Stimulated activated CD8-positive, alpha-beta memory T cell treated with anti-CD3 and anti-CD28 coated beads, Interleukin-12 subunit alpha, Interleukin-12 subunit beta, amount 100 ng/mL, for 24 hours (primary cell): ENCODE measurements around the gene PRKAG3.
"Not testable (repeated sequence)": the region's sequence is repeated elsewhere in the genome, so short reads cannot be mapped to it uniquely, and the experiment has no call there.

ENCODE experiments used
- DNase-seq: peaks from one replicate; pipeline ENCODE4 v3.0.0-alpha.2; 2020; ENCODE audit errors: extremely low read depth

Gene PRKAG3

DNA sequence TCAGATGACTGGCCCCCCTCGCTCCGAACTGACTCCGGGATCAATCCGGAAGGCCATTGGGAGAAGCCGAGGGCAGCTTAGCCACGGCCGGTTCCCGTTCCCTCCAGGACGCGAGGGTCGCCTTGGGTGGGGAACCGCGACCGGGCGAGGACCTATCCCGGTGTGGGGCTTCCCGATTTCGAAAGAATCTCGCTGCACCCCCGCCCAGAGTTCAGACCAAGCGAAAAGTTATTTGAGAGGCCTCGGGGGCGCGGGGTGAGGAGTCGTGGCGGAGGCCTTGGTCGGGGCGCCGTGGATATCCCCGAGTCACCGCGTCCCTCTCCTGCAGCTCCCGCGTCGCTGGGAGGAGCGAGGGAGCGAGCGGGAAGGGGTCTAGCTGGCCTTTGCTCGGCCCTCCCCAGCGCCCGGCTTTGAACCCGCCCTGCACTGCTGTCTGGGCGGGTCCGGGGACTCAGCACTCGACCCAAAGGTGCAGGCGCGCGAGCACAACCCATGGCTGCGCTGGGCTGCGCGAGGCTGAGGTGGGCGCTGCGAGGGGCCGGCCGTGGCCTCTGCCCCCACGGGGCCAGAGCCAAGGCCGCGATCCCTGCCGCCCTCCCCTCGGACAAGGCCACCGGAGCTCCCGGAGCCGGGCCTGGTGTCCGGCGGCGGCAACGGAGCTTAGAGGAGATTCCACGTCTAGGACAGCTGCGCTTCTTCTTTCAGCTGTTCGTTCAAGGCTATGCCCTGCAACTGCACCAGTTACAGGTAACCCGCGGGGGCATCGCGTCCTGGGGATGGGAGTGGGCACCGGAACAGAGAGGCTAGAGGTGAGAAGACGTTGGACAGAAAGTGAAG is 49.7 kb downstream of the PRKAG3 start, which contains the start of gene CYP27A1:
Gene CYP27A1, plus strand, starts transcription at position 457 of the 837 bp plus-strand sequence. Its CDS starts 36 bp downstream, at position 493.
- no peak for DNase-seq

DNA sequence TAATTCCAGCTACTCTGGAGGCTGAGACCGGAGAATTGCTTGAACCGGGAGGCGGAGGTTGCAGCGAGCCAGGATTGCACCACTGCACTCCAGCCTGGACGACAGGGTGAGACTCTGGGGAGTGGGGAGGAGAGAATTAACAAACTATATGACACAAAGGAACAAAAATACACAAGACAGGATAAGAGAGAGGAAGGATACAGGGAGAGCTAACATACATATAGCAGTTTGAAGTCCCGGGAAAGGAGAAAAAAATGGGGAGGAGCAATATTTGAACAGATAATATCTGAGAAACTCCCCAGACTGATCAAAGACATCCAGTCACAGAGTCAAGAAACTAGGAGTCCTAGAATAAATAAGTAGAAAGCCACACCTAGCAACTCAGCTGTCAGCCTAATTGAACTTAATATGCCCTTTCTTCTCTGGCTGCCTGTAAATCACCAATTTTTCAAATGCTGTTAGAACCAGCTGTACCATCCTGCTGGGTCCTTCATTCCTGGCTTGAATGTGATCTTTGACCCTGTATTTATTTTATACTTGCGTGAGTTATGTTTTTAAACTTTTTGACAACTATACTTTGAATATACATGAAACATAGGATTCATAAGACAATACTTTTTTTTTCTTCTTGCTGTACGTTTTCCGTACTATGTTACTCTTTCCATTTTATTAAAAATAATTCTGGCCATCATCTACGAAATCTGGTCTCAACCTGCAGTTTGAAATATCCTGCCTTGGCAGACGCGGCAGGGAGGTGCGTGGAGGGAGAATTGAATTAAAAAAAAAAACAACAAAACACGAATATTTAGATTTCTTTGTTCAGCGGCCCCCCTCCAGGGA is 50.5 kb downstream of the PRKAG3 start:
- DNase-seq, result no peak

DNA sequence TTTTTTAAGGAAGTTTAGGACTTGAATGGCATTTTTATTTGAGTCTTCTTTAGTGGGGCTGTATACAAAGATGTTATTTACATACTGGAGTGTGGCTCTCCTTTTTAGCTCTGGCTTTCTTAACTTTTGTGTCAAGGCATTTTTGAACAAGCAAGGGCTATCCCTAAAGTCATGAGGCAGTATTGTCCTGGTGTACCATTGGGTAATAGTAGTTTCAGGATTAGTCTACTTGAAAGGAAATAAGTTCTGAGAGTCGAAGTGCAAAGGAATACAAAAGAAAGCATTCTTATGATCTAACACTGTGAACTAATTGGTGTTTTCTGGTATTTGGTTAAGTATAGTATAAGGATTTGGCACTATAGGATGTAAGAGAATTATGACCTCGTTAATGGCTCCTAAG is 51.6 kb downstream of the PRKAG3 start:
- no peak for DNase-seq

DNA sequence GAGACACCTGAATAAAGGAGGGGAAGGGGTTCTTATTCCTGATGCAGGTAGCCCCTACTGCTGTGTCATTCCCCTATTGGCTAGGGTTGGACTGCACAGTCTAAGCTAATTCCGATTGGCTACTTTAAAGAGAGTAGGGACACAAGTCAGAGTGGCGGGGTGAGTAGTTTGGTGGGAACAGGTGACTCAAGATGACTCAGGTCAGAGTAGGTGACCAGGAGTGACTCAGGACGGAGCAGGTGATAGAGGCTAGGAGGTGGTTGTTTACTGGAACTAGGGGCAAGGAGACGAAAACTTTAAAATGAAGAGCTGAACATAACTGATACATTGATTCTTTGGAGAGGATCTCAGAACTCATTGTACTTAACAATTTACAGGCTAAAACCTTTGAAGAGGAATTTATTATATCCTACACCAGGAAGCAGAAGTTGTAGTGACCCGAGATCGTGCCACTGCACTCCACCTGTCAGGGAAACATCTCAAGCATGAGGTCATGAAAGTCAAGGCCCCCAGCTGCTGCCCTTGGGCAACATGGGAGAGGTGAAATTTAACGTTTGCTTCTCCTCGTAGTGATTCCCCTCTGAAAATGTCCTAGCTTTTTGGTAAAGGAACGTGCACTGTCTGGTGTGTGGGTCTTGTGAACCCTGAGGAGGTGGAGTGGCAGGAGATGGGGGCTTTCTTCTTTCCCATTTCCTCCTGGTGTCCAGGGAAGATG is 54.2 kb downstream of the PRKAG3 start:
- DNase-seq, result no peak

DNA sequence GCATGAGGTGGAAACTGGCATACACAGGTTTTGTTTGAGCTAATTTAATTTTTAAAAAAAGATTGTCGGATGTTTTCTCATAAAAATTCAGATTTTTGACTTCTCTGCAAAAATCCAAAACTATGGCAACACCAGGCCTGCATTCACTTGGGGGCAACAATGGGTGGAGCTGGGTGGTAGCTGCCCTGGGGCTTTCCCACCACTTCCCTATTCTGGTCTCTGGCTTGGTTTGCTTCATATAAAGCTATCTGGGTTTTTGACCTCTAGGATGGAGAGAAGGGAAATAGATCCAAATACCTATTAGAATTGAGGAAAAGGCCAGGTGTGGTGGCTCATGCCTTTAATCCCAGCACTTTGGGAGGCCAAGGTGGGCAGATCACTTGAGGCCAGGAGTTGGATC is 55.1 kb downstream of the PRKAG3 start:
- no peak for DNase-seq

DNA sequence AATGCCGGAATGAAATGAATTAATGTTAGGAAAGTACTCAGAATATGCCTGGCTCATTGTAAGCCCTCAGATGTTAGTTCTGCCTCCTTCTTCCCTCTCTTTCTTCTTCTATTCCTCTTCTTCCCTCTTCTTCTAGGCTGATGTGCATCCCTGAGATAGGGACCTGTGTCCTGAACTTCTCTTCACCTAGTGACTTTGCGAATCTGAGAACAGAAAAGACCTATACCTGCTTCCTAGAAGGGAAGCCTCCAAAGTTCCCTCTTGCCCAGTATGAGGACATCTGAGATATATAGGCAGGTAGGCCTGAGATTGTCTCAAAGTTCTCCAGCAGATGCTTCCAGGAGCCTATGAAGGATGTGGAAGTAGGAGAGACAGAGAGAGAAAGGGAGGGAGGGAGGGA is 57.7 kb downstream of the PRKAG3 start:
- DNase-seq, result no peak

DNA sequence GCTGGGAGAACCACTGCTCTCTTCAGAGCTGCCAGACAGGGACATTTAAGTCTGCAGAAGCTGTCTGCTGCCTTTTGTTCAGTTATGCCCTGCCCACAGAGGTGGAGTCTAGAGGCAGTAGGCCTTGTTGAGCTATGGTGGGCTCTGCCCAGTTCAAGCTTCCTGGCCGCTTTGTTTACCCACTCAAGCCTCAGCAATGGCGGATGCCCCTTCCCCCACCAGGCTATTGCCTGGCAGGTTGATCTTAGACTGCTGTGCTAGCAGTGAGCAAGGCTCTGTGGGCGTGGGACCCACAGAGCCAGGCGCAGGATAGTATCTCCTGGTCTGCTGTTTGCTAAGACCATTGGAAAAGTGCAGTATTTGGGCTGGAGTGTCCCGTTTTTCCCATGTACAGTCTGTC is 58.8 kb downstream of the PRKAG3 start:
- DNase-seq, result not testable (repeated sequence)
